ENCODE data around the gene RTRAF.

DNA sequence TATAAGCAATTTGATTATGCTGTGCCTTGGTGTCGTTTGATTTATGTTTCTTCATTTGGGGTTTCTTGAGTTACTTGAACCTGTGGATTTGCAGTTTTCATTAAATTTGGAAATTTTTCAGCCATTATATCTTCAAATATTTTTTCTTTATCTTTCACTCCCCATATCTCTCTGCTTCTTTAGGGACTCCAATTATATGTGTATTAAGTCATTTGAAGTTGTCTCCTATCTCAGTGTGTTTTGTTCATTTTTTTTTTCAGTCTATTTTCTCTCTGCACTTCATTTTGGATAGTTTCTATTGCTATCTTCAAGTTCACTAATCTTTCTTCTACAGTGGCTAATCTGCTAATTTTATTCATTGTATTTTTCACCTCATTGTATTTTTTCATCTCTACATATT lies 29.4 kb upstream of the RTRAF start:
- TF ChIP-seq, protein P1, sequence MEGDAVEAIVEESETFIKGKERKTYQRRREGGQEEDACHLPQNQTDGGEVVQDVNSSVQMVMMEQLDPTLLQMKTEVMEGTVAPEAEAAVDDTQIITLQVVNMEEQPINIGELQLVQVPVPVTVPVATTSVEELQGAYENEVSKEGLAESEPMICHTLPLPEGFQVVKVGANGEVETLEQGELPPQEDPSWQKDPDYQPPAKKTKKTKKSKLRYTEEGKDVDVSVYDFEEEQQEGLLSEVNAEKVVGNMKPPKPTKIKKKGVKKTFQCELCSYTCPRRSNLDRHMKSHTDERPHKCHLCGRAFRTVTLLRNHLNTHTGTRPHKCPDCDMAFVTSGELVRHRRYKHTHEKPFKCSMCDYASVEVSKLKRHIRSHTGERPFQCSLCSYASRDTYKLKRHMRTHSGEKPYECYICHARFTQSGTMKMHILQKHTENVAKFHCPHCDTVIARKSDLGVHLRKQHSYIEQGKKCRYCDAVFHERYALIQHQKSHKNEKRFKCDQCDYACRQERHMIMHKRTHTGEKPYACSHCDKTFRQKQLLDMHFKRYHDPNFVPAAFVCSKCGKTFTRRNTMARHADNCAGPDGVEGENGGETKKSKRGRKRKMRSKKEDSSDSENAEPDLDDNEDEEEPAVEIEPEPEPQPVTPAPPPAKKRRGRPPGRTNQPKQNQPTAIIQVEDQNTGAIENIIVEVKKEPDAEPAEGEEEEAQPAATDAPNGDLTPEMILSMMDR (IDR thresholded peaks at IDR 0.05; ENCODE audit: insufficient read depth, low read length) = no peak
- TF ChIP-seq POLR2AphosphoS5 (IDR thresholded peaks at IDR 0.05; ENCODE audit: low read depth) = no peak
- TF ChIP-seq SPI1 (IDR thresholded peaks at IDR 0.05; ENCODE audit: borderline replicate concordance, low read depth) = no peak
- TF ChIP-seq, protein P2, sequence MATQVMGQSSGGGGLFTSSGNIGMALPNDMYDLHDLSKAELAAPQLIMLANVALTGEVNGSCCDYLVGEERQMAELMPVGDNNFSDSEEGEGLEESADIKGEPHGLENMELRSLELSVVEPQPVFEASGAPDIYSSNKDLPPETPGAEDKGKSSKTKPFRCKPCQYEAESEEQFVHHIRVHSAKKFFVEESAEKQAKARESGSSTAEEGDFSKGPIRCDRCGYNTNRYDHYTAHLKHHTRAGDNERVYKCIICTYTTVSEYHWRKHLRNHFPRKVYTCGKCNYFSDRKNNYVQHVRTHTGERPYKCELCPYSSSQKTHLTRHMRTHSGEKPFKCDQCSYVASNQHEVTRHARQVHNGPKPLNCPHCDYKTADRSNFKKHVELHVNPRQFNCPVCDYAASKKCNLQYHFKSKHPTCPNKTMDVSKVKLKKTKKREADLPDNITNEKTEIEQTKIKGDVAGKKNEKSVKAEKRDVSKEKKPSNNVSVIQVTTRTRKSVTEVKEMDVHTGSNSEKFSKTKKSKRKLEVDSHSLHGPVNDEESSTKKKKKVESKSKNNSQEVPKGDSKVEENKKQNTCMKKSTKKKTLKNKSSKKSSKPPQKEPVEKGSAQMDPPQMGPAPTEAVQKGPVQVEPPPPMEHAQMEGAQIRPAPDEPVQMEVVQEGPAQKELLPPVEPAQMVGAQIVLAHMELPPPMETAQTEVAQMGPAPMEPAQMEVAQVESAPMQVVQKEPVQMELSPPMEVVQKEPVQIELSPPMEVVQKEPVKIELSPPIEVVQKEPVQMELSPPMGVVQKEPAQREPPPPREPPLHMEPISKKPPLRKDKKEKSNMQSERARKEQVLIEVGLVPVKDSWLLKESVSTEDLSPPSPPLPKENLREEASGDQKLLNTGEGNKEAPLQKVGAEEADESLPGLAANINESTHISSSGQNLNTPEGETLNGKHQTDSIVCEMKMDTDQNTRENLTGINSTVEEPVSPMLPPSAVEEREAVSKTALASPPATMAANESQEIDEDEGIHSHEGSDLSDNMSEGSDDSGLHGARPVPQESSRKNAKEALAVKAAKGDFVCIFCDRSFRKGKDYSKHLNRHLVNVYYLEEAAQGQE (IDR thresholded peaks at IDR 0.05; ENCODE audit: insufficient replicate concordance, low read depth) = no peak

Data from HL-60 (cell line).